ENCODE data around the gene GRAMD2A. TPM values are rescaled to one million over a fixed set of nuclear protein-coding genes. Genes with fewer than 3 reads are reported as not detected.

GRAMD2A gene
- total RNA-seq, 4 donors from 2014 or later, result 0.39 to 0.64 TPM; not detected in 2

DNA sequence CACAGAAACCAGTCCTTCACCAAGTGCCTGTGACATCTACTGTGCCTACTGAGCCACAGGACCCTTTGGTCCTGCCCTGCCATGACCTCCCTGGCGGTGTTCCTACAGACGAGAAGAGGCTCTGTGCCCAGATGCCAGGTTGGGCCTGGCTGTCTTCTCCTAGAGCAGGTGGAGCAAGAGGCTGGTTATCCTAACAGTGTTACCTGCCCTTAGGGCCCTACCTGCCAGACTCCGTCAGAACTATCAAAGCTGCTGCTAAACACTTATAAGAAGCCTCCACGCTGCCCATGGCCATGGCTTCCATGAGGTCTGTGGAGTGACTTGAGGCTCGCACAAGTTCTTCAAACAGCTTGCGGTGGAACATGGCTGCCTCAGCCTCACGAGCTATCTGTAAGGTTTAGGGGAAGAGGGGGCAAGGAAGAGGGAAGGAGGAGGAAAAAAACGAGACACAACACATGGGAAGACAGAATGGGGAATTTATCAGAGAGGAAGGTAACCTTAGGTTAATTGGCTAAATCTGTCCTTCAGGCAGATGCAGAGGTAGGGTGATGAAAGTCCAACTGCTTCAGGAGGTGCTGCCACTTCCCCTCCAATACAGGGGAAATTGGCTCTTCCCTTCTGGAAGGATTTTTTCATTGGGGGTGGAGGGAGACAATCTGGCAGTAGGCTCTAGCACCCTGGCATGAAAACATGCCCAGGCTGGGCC, 5.4 kb upstream of the GRAMD2A start:
- H3K4me1 ChIP-seq, result peaks cover 0 to 49% (median 2%) of the 10 kb centered on the region in 3 donors
- WGBS, 2 donors (ENCODE audit: low coverage in 1 of 2), result 20 to 80% methylated on average over 1 to 6 of the region's 8 CpGs
- no peak for ATAC-seq
- H3K9me3 ChIP-seq, result no peaks in the 10 kb centered on the region
- TF ChIP-seq, protein P1, sequence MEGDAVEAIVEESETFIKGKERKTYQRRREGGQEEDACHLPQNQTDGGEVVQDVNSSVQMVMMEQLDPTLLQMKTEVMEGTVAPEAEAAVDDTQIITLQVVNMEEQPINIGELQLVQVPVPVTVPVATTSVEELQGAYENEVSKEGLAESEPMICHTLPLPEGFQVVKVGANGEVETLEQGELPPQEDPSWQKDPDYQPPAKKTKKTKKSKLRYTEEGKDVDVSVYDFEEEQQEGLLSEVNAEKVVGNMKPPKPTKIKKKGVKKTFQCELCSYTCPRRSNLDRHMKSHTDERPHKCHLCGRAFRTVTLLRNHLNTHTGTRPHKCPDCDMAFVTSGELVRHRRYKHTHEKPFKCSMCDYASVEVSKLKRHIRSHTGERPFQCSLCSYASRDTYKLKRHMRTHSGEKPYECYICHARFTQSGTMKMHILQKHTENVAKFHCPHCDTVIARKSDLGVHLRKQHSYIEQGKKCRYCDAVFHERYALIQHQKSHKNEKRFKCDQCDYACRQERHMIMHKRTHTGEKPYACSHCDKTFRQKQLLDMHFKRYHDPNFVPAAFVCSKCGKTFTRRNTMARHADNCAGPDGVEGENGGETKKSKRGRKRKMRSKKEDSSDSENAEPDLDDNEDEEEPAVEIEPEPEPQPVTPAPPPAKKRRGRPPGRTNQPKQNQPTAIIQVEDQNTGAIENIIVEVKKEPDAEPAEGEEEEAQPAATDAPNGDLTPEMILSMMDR (IDR thresholded peaks at IDR 0.05), result no peak
- TF ChIP-seq POLR2AphosphoS5 (IDR thresholded peaks at IDR 0.05) (no peak), EP300 (IDR thresholded peaks at IDR 0.05) (no peak), POLR2A (IDR thresholded peaks at IDR 0.05) (no peak)
- peak overlapping the region; percentile 10 to 68 (median 56) for H3K27ac ChIP-seq
- H3K27me3 ChIP-seq, result no peaks in the 10 kb centered on the region
- peaks cover 0 to 96% of the 10 kb centered on the region in 2 donors for H3K36me3 ChIP-seq
- no peak overlapping the region for H3K4me3 ChIP-seq

DNA sequence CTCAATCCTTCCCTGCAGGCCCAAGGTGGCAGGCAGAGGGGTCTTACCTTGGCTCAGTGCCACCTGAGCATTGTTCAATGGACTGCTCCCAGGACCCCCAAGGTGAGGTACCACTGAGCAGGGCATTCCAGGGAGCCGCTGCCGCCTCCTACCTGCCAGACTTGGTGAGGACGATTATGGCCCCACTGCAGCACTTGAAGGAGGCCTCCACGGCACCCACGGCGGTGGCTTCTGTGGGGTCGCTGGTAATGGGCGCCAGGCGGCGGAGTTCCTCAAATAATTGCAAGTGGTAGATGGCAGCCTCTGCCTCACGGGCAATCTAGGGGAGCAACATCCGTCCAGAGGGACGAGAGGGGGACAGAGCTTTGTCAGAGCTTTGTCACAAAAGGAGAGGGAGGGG, 4.7 kb upstream of the GRAMD2A start:
- WGBS, 2 donors (ENCODE audit: low coverage in 1 of 2), result no CpG with 5 or more reads among the region's 13 CpGs
- no peak for TF ChIP-seq EP300 (IDR thresholded peaks at IDR 0.05)
- no peak for TF ChIP-seq POLR2A (IDR thresholded peaks at IDR 0.05)
- TF ChIP-seq POLR2AphosphoS5 (IDR thresholded peaks at IDR 0.05), result no peak
- TF ChIP-seq, protein P1 (IDR thresholded peaks at IDR 0.05), result no peak
- Histone ChIP-seq H3K4me3 (no peak overlapping the region), H3K27me3 (peaks cover 3% of the 10 kb centered on the region), H3K36me3 (peaks cover 0 to 90% of the 10 kb centered on the region in 2 donors), H3K4me1 (peaks cover 0 to 55% (median 2%) of the 10 kb centered on the region in 3 donors), H3K27ac (peak overlapping the region in 2 of 4 donors; percentile 50 to 63), H3K9me3 (no peaks in the 10 kb centered on the region)
- no peak for ATAC-seq

DNA sequence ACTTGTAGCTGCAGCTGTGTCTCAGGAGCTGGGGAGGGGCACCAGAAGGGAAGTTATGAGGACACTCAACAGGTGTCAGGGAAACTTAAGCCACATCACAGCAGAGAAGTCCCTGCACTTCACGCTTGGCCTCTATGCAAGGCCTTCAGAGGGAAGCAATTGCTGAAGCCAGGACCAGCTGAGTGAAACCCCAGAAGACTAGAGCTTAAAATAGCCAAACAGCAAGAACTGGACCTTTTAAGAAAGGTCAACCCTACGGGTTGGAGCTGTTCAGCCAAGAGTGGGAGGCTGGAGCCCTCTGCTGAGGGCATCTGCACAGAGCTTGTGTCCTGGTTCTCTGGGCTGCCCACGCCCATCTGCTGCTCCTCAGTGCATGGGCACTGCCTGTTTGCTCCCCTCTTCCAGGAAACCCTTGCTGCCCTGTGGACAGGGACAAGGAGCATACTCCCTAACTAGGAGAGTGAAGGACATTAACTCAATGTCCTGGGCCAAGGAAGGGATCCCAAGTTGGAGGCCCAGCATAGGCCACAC, 3.9 kb upstream of the GRAMD2A start:
- no peak for ATAC-seq
- H3K27ac ChIP-seq, result peak overlapping the region in 2 of 4 donors; percentile 3 to 50
- peaks cover 11% of the 10 kb centered on the region for H3K27me3 ChIP-seq
- no peak overlapping the region for H3K4me3 ChIP-seq
- peaks cover 0 to 64% (median 2%) of the 10 kb centered on the region in 3 donors for H3K4me1 ChIP-seq
- no peak for TF ChIP-seq POLR2AphosphoS5 (IDR thresholded peaks at IDR 0.05)
- TF ChIP-seq POLR2A (IDR thresholded peaks at IDR 0.05), result no peak
- TF ChIP-seq, protein P1 (IDR thresholded peaks at IDR 0.05), result no peak
- TF ChIP-seq EP300 (IDR thresholded peaks at IDR 0.05), result no peak
- no peaks in the 10 kb centered on the region for H3K9me3 ChIP-seq
- no CpG with 5 or more reads among the region's 3 CpGs for WGBS, 2 donors (ENCODE audit: low coverage in 1 of 2)
- H3K36me3 ChIP-seq, result peaks cover 0 to 81% of the 10 kb centered on the region in 2 donors

DNA sequence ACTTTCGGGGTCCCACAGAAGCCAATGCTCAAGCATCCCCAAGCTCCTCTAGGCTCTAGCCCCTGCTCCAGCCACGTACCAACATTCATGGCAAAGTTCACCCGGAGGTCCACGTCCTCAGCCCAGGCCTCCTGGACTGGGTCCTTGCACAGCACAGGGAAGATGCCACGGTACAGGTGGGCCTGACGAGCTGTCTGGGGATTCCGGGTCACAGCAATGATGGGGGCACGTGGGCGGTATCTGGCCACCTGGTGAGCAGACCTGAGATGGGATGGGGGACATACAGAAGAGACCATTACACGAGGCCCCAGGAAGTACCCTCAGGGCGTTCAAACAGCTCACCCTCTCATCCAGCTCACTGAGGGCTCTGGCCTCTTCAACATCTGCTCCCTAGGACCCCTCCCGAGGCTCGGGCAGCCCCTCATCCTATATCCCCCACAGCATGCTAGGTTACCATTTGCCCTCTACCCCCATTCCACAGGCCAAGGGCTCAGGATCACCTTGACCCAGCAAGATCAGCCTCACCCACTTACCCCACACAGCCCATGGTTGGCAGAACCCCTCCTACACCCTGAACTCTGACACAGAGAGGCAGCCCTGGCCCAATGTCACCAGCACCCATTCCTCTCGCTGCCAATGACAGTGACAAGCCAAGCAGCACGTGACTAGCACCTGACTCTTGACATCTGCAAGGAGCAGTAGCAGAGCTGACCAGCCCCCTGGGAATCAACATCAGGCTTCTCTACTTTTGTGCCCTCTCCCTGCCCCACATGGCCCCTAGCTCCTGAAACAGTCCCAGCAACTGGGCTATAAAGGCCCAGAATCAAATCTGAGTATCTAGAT, 3.0 kb upstream of the GRAMD2A start:
- Histone ChIP-seq H3K27ac (peak overlapping the region in 3 of 4 donors; percentile 13 to 55 (median 50)), H3K9me3 (no peaks in the 10 kb centered on the region), H3K4me3 (no peak overlapping the region), H3K27me3 (peaks cover 18% of the 10 kb centered on the region), H3K4me1 (peaks cover 0 to 65% (median 2%) of the 10 kb centered on the region in 3 donors), H3K36me3 (peaks cover 0 to 73% of the 10 kb centered on the region in 2 donors)
- TF ChIP-seq, protein P1 (IDR thresholded peaks at IDR 0.05), result no peak
- TF ChIP-seq POLR2AphosphoS5 (IDR thresholded peaks at IDR 0.05), result no peak
- no peak for TF ChIP-seq POLR2A (IDR thresholded peaks at IDR 0.05)
- TF ChIP-seq EP300 (IDR thresholded peaks at IDR 0.05), result no peak
- no peak for ATAC-seq
- 72 to 90% methylated on average over 2 to 3 of the region's 15 CpGs for WGBS, 2 donors (ENCODE audit: low coverage in 1 of 2)
